Endothelial cell of umbilical vein (primary cell): Measurements from ENCODE around the gene THBS3. TPM values are rescaled to one million over a fixed set of nuclear protein-coding genes. Genes with fewer than 3 reads are reported as not detected.

Experiments used
- BruUV-seq: library from RNA; stranded (reverse); fragments of 400-500 nt; replicated peaks from 2 replicates; lab custom pipeline; 2021; lab: Mats Ljungman, UMichigan
- CTCF ChIA-PET: fragments of 300-600, 350-600 bp; sonication (Branson Sonifier 250); formaldehyde crosslinking; loops from one replicate; lab custom pipeline; 2021; ENCODE audit warnings: antibody characterized with exemption, inconsistent platforms; lab: Charles Lee
- POLR2A ChIA-PET: fragments of 300-600, 350-600 bp; sonication (Branson Sonifier 250); formaldehyde crosslinking; loops from one replicate; lab custom pipeline; 2021; ENCODE audit warnings: antibody characterized with exemption, inconsistent platforms; lab: Charles Lee
- DNase-seq: peaks from one replicate; pipeline ENCODE4 v3.0.0-alpha.2; 2011; ENCODE audit warnings: low read depth, low spot score
- FAIRE-seq: peaks from 2 replicates; lab custom pipeline; 2011; peaks lifted over from hg19 to GRCh38; lab: Jason Lieb, UNC
- H2AFZ ChIP-seq: 2 replicates; pipeline ENCODE4 v1.6.0; 2012; ENCODE audit warnings: low read depth, low read length, control low read depth, inconsistent platforms
- H3K27ac ChIP-seq: 2 replicates; pipeline ENCODE4 v1.5.1; 2011; ENCODE audit warnings: low read depth, mild to moderate bottlenecking, control low read depth, low read length, moderate library complexity; ENCODE audit not compliant: insufficient read depth
- H3K27me3 ChIP-seq, 2 experiments: 2 replicates each; pipeline versions ENCODE4 v1.6.0 to v1.6.1; 2011; ENCODE audit warnings: low read length in 2 of 2, mixed read lengths in 1 of 2; ENCODE audit not compliant: control insufficient read depth in 2 of 2, insufficient read depth in 2 of 2
- H3K36me3 ChIP-seq, 2 experiments: 2 replicates in 1 of 2; 3 replicates in 1 of 2; pipeline ENCODE4 v1.5.1; 2011; ENCODE audit warnings: low read length in 2 of 2, mild to moderate bottlenecking in 1 of 2, moderate library complexity in 1 of 2; ENCODE audit not compliant: control insufficient read depth in 2 of 2, insufficient read depth in 2 of 2; ENCODE audit errors: extremely low read depth in 1 of 2
- H3K4me1 ChIP-seq: 3 replicates; pipeline ENCODE4 v1.5.1; 2011; ENCODE audit warnings: mild to moderate bottlenecking, low read length; ENCODE audit not compliant: control insufficient read depth, insufficient read depth; ENCODE audit errors: extremely low read depth
- H3K4me2 ChIP-seq: 2 replicates; pipeline ENCODE4 v1.6.1; 2011; ENCODE audit warnings: low read length, control low read depth, mixed read lengths; ENCODE audit not compliant: insufficient read depth
- H3K4me3 ChIP-seq, 3 experiments: fragments of 200-600 bp in 1 of 3; sonication (generic), shearing (Covaris generic) in 1 of 3; replicated peaks in 1 of 3; 2 replicates each; pipeline ENCODE4 v1.5.1; 2011 to 2016; ENCODE audit warnings: control low read depth in 3 of 3, low read length in 3 of 3, mild to moderate bottlenecking in 2 of 3, inconsistent platforms in 1 of 3, low read depth in 1 of 3, moderate library complexity in 1 of 3; ENCODE audit not compliant: insufficient read depth in 1 of 3
- H3K79me2 ChIP-seq: 2 replicates; pipeline ENCODE4 v1.6.0; 2012; ENCODE audit warnings: low read length, inconsistent platforms; ENCODE audit not compliant: control insufficient read depth, insufficient read depth
- H3K9ac ChIP-seq: replicated peaks from 2 replicates; pipeline ENCODE3; 2011; ENCODE audit warnings: low read length, control low read depth; ENCODE audit not compliant: insufficient read depth; ENCODE audit errors: extremely low read depth
- H3K9me1 ChIP-seq: replicated peaks from 3 replicates; pipeline ENCODE4 v1.6.0; 2011; ENCODE audit warnings: mild to moderate bottlenecking, low read length; ENCODE audit not compliant: control insufficient read depth, insufficient read depth; ENCODE audit errors: extremely low read depth
- H3K9me3 ChIP-seq: replicated peaks from 2 replicates; pipeline ENCODE4 v1.5.1; 2012; ENCODE audit warnings: low read length, inconsistent platforms; ENCODE audit not compliant: control insufficient read depth, insufficient read depth
- H4K20me1 ChIP-seq: replicated peaks from 2 replicates; pipeline ENCODE3; 2011; ENCODE audit warnings: mild to moderate bottlenecking, low read length; ENCODE audit not compliant: control insufficient read depth, insufficient read depth; ENCODE audit errors: extremely low read depth
- CTCF ChIP-seq, 2 donors: IDR thresholded peaks; 1 replicate in 1 of 2; 2 replicates in 1 of 2; pipeline ENCODE4 v1.5.1; 2011; ENCODE audit warnings: low read length in 2 of 2, mild to moderate bottlenecking in 2 of 2, moderate library complexity in 2 of 2, control low read depth in 1 of 2, inconsistent platforms in 1 of 2, low read depth in 1 of 2; ENCODE audit not compliant: insufficient read depth in 1 of 2; ENCODE audit errors: extremely low read depth in 1 of 2
- EZH2 ChIP-seq: IDR thresholded peaks from 2 replicates; pipeline ENCODE4 v1.6.1; 2012; ENCODE audit warnings: borderline replicate concordance, low read depth, mild to moderate bottlenecking, moderate library complexity, low read length, inconsistent platforms; ENCODE audit not compliant: severe bottlenecking
- FOS ChIP-seq: IDR thresholded peaks from 2 replicates; pipeline ENCODE4 v1.6.1; 2011; ENCODE audit warnings: mild to moderate bottlenecking, low read length, moderate library complexity, borderline replicate concordance; ENCODE audit not compliant: insufficient read depth
- GATA2 ChIP-seq: IDR thresholded peaks from 2 replicates; pipeline ENCODE4 v1.7.0; 2011; ENCODE audit warnings: low read depth, mild to moderate bottlenecking, moderate library complexity, mixed read lengths, low read length; ENCODE audit not compliant: insufficient read length, insufficient read depth
- JUN ChIP-seq: IDR thresholded peaks from 2 replicates; pipeline ENCODE4 v1.6.1; 2011; ENCODE audit warnings: borderline replicate concordance, low read depth; ENCODE audit not compliant: insufficient read length, insufficient read depth
- MYC ChIP-seq: IDR thresholded peaks from one replicate; pipeline ENCODE4 v1.6.1; 2011; ENCODE audit warnings: mild to moderate bottlenecking, low read depth, low read length
- POLR2A ChIP-seq: IDR thresholded peaks from 2 replicates; pipeline ENCODE4 v1.6.1; 2012; ENCODE audit warnings: low read depth, mild to moderate bottlenecking, control low read depth, low read length
- POLR2AphosphoS5 ChIP-seq: IDR thresholded peaks from 2 replicates; pipeline ENCODE4 v1.6.1; 2012; ENCODE audit warnings: low read depth, mild to moderate bottlenecking, control low read depth, low read length, moderate library complexity; ENCODE audit not compliant: insufficient read depth
- dilution Hi-C: fragments of 300-500 bp; cut with MboI; formaldehyde crosslinking; loops from one replicate; pipeline ENCODE4 v1.15.0; 2019; ENCODE audit warnings: low sequenced_read_pairs; ENCODE audit not compliant: extremely low pct_ligation_motif_present
- intact Hi-C: fragments of 100-400 bp; cut with micrococcal nuclease; formaldehyde crosslinking; loops from one replicate; pipeline ENCODE4 v1.10.0; 2022
- polyA plus RNA-seq, 4 experiments: library from polyadenylated mRNA; depleted of rRNA in 3 of 4; stranded (reverse) in 3 of 4; unstranded in 1 of 4; fragments of >200 nt; gene quantifications; 2 replicates each; pipeline versions ENCODE4 v1.2.1 to v1.2.3, GENCODE V29; 2011 to 2012; ENCODE audit warnings: missing spikeins in 1 of 4
- total RNA-seq: library from RNA; stranded (reverse); gene quantifications from 2 replicates; pipeline ENCODE4 v1.2.3, GENCODE V29; 2021
- TF ChIP-seq, protein P1 (sequence below): IDR thresholded peaks from 2 replicates; pipeline ENCODE4 v1.6.1; 2011; ENCODE audit not compliant: insufficient read depth, insufficient read length

The THBS3 gene
- total and polyA plus RNA-seq, 2 donors (not counting 3 experiments of a cell fraction or from before 2014, with no cell fraction given), result 23.6 to 25.7 TPM

GRCh38 chr1:155169541-155169940, 38.2 kb downstream of the THBS3 start:
- DNase-seq (no peak), FAIRE-seq (no peak)
- no TSS peak for BruUV-seq
- CTCF ChIA-PET, result interaction anchor here (0.8 to 8.3 kb wide), 6 partner anchors 35 to 125 kb away, joined by 3 to 673 read pairs (median 4); no protein-coding TSS in a partner anchor
- Histone ChIP-seq H3K4me3 (no peak overlapping the region), H3K9ac (no peak overlapping the region), H2AFZ (no peak overlapping the region), H3K9me1 (no peaks in the 10 kb centered on the region), H3K27me3 (no peaks in the 10 kb centered on the region), H3K4me2 (no peak overlapping the region), H3K9me3 (no peaks in the 10 kb centered on the region), H3K79me2 (peaks cover 16% of the 10 kb centered on the region), H3K27ac (no peak overlapping the region), H3K36me3 (peaks cover 3 to 9% of the 10 kb centered on the region in 2 experiments), H4K20me1 (no peaks in the 10 kb centered on the region), H3K4me1 (peaks cover 28% of the 10 kb centered on the region)
- dilution Hi-C loops, result no loop called here
- POLR2A ChIA-PET, result interaction anchor here (0.7 kb wide), 1 partner anchor 39 kb away, joined by 4 read pairs; no protein-coding TSS in a partner anchor
- intact Hi-C loops, result no loop called here
- no peak for TF ChIP-seq GATA2
- TF ChIP-seq, protein P1, sequence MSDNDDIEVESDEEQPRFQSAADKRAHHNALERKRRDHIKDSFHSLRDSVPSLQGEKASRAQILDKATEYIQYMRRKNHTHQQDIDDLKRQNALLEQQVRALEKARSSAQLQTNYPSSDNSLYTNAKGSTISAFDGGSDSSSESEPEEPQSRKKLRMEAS, result no peak
- TF ChIP-seq JUN, result no peak
- TF ChIP-seq CTCF (IDR thresholded peaks at IDR 0.05; ENCODE audit: extremely low read depth in 1 of 2, insufficient read depth in 1 of 2, low read depth in 1 of 2, low read length in 2 of 2), result no peak
- no peak for TF ChIP-seq EZH2
- no peak for TF ChIP-seq MYC
- no peak for TF ChIP-seq FOS
- TF ChIP-seq POLR2A, result no peak
- no peak for TF ChIP-seq POLR2AphosphoS5
